HepG2 (cell line): Measurements from ENCODE around the gene HSPA6. TPM values are rescaled to one million over a fixed set of nuclear protein-coding genes. Genes with fewer than 3 reads are reported as not detected.
"Not testable (repeated sequence)": the region's sequence is repeated elsewhere in the genome, so short reads cannot be mapped to it uniquely, and the experiment has no call there.

Experiments used
- ATAC-seq: fragments of 200-7000 bp; cut with Tn5 transposase; 3 replicates; pipeline ENCODE4 v1.9.1; 2020; ENCODE audit warnings: mild to moderate bottlenecking, moderate library complexity
- BruUV-seq: library from RNA; stranded (reverse); fragments of 400-500 nt; replicated peaks from 2 replicates; lab custom pipeline; 2021; lab: Mats Ljungman, UMichigan
- CTCF ChIA-PET: fragments of 300-600 bp; formaldehyde crosslinking; extraction: SDS; loops from one replicate; lab custom pipeline; 2021; ENCODE audit warnings: low total read pairs, inconsistent platforms, low intra/inter-chr PET ratio; lab: Yijun Ruan, JAX
- POLR2A ChIA-PET: fragments of 350-600 bp; sonication (Branson Sonifier 250); formaldehyde crosslinking; loops from one replicate; lab custom pipeline; 2020; ENCODE audit warnings: antibody characterized with exemption, inconsistent platforms; lab: Yijun Ruan, JAX
- DNase-seq: peaks from one replicate; pipeline ENCODE4 v3.0.0-alpha.2; 2015; ENCODE audit warnings: low spot score
- FAIRE-seq: peaks from 3 replicates; lab custom pipeline; 2011; peaks lifted over from hg19 to GRCh38; lab: Jason Lieb, UNC
- H2AFZ ChIP-seq: one replicate; pipeline ENCODE4 v1.6.1; 2011; ENCODE audit warnings: low read length, inconsistent platforms
- H3K27ac ChIP-seq: fragments of 300-600 bp; 3 replicates; pipeline ENCODE4 v1.8.0; 2011; ENCODE audit warnings: mixed run types, mild to moderate bottlenecking, mixed read lengths, low read length, inconsistent platforms; ENCODE audit not compliant: insufficient read depth; ENCODE audit errors: extremely low read length
- H3K27me3 ChIP-seq, 2 experiments: fragments of 200-600 bp in 1 of 2; 2 replicates in 1 of 2; 3 replicates in 1 of 2; pipeline versions ENCODE4 v1.6.0 to v1.8.0; 2011; ENCODE audit warnings: low read length in 2 of 2, mild to moderate bottlenecking in 2 of 2, moderate library complexity in 2 of 2, inconsistent platforms in 1 of 2; ENCODE audit not compliant: insufficient read depth in 2 of 2, control insufficient read depth in 1 of 2
- H3K36me3 ChIP-seq, 2 experiments: fragments of 200-600 bp in 1 of 2; replicated peaks in 1 of 2; 2 replicates in 1 of 2; 3 replicates in 1 of 2; pipeline versions ENCODE4 v1.5.1 to v1.8.0; 2011; ENCODE audit warnings: low read length in 2 of 2, inconsistent platforms in 1 of 2; ENCODE audit not compliant: insufficient read depth in 2 of 2, control insufficient read depth in 1 of 2
- H3K4me1 ChIP-seq: 2 replicates; pipeline ENCODE4 v1.5.1; 2012; ENCODE audit warnings: low read length, inconsistent platforms; ENCODE audit not compliant: insufficient read depth
- H3K4me2 ChIP-seq: 2 replicates; pipeline ENCODE4 v1.6.0; 2011; ENCODE audit warnings: low read depth, low read length, inconsistent platforms
- H3K4me3 ChIP-seq, 3 experiments: fragments of 200-600 bp in 1 of 3; sonication (generic), shearing (Covaris generic) in 1 of 3; replicated peaks in 1 of 3; 2 replicates each; pipeline ENCODE4 v1.5.1; 2011 to 2016; ENCODE audit warnings: low read length in 3 of 3, inconsistent platforms in 2 of 3, low read depth in 2 of 3, mild to moderate bottlenecking in 2 of 3, control low read depth in 1 of 3, mixed read lengths in 1 of 3; ENCODE audit not compliant: insufficient read depth in 1 of 3
- H3K79me2 ChIP-seq: one replicate; pipeline ENCODE4 v1.6.1; 2011; ENCODE audit warnings: low read length, inconsistent platforms; ENCODE audit not compliant: insufficient read depth
- H3K9ac ChIP-seq: 2 replicates; pipeline ENCODE4 v1.6.0; 2011; ENCODE audit warnings: mild to moderate bottlenecking, low read depth, low read length, inconsistent platforms; ENCODE audit not compliant: insufficient read depth
- H3K9me3 ChIP-seq: 2 replicates; pipeline ENCODE4 v1.5.1; 2012; ENCODE audit warnings: mild to moderate bottlenecking, low read length
- H4K20me1 ChIP-seq: 2 replicates; pipeline ENCODE4 v1.6.0; 2011; ENCODE audit warnings: inconsistent platforms, mild to moderate bottlenecking, low read length, moderate library complexity; ENCODE audit not compliant: insufficient read depth
- MTA1 ChIP-seq: sonication (generic); formaldehyde crosslinking; IDR thresholded peaks from 2 replicates; pipeline ENCODE4 v1.4.0; 2020; ENCODE audit warnings: missing genetic modification reagents, mild to moderate bottlenecking, borderline replicate concordance
- NKX3-1 ChIP-seq: sonication (generic); formaldehyde crosslinking; IDR thresholded peaks from 2 replicates; pipeline ENCODE4 v1.5.0; 2020; ENCODE audit warnings: missing genetic modification reagents
- ZNF777 ChIP-seq: sonication (generic); formaldehyde crosslinking; IDR thresholded peaks from 2 replicates; pipeline ENCODE4 v1.4.0; 2020; ENCODE audit warnings: missing genetic modification reagents
- WGBS: methylation state at CpG from one replicate; pipeline ENCODE4 v1.1.6; 2017; ENCODE audit warnings: low lambda C conversion rate; 5-methylcytosine and 5-hydroxymethylcytosine counted together
- in situ Hi-C: cut with HindIII; loops from 2 replicates; pipeline ENCODE4 v1.10.0; 2017; ENCODE audit warnings: low pct_unique_long_range_greater_than_20kb; ENCODE audit not compliant: extremely low pct_ligation_motif_present
- intact Hi-C: fragments of 100-400 bp; cut with micrococcal nuclease; formaldehyde crosslinking; loops from one replicate; pipeline ENCODE4 v1.10.0; 2022; ENCODE audit not compliant: unreplicated experiment
- polyA plus RNA-seq, 8 experiments: library from polyadenylated mRNA; depleted of rRNA in 3 of 8; stranded (reverse) in 7 of 8; unstranded in 1 of 8; fragments of >200 nt; fragmentation: Illumina TruSeq in 4 of 8; extraction: Trizol in 4 of 8; gene quantifications; 2 replicates each; pipeline versions ENCODE4 v1.2.1 to v1.2.3, GENCODE V29; 2011 to 2016; ENCODE audit warnings: low read depth in 4 of 8, missing spikeins in 1 of 8, mixed read lengths in 1 of 8; ENCODE audit not compliant: insufficient read depth in 1 of 8
- total RNA-seq, 5 experiments: library from RNA; depleted of rRNA; stranded (reverse); fragments of >200 nt; fragmentation: Illumina TruSeq; extraction: Trizol; gene quantifications; 2 replicates each; pipeline ENCODE4 v1.2.3, GENCODE V29; 2016; ENCODE audit warnings: low read depth in 1 of 5

HSPA6 gene
- total and polyA plus RNA-seq, 2 of the 13 experiments (the other 11 are each of a cell fraction or from before 2014, with no cell fraction given): 0.07 TPM; not detected in 1

DNA sequence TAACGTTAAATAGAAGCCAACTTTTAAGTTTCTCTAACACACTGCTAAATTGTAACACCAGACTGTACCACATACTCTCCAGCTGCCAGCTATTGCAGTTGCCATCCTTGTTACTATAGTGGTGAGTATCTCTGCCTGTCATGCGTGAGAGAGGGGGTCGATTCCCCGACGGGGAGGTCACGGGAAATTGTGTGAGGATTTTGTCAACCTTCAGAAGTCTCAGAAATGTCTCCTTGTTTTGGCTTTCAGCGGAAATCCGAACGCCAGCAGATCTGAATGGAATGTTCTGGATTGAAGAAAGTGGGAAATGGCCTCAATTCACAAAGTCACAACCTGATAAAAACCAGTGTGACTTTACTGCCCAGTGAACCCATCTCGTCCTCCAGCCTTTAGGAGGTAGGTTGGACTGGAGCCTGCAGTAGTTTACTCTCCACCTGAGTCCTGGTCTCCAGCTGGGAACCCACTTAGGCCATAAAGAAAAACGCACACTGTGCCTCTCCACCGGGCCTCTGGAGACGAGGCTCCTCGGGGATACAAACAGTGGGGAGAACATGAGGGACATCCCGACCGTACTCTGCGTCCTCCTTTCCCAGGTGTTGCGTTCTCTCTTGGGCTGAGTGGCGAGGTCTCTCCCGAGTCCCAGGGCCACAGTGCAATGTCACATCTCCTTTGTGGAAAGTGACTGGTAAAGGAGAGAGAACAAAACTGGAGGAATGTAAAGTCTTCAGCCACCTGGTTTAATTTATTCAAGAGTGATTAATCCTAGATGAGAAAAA, 1.1 kb upstream of the HSPA6 start:
- H3K27me3 ChIP-seq, H3K79me2 ChIP-seq, H3K36me3 ChIP-seq, in situ Hi-C loops, POLR2A ChIA-PET, DNase-seq, H4K20me1 ChIP-seq, CTCF ChIA-PET, H3K4me1 ChIP-seq, H3K9me3 ChIP-seq, intact Hi-C loops, H3K9ac ChIP-seq, H2AFZ ChIP-seq, FAIRE-seq, BruUV-seq, H3K27ac ChIP-seq: not testable (repeated sequence)
- 0 out of 2 replicates have a peak, but pooled peaks have one; percentile 3 for TF ChIP-seq NKX3-1 (CRISPR knock-in tag)
- WGBS: 56% methylated on average over 17 of the region's 20 CpGs
- H3K4me3 ChIP-seq: peak overlapping the region in 2 of 3 experiments; percentile 74 to 79; a peak in 2 of 6 replicates
- peak; percentile 27 for ATAC-seq
- peak overlapping the region; percentile 74 for H3K4me2 ChIP-seq

DNA sequence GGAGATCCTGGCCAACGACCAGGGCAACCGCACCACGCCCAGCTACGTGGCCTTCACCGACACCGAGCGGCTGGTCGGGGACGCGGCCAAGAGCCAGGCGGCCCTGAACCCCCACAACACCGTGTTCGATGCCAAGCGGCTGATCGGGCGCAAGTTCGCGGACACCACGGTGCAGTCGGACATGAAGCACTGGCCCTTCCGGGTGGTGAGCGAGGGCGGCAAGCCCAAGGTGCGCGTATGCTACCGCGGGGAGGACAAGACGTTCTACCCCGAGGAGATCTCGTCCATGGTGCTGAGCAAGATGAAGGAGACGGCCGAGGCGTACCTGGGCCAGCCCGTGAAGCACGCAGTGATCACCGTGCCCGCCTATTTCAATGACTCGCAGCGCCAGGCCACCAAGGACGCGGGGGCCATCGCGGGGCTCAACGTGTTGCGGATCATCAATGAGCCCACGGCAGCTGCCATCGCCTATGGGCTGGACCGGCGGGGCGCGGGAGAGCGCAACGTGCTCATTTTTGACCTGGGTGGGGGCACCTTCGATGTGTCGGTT, 477 bp downstream of the HSPA6 start:
- FAIRE-seq, H3K36me3 ChIP-seq, H3K27me3 ChIP-seq, H3K9ac ChIP-seq, DNase-seq, BruUV-seq, CTCF ChIA-PET, H3K9me3 ChIP-seq, H3K27ac ChIP-seq, H4K20me1 ChIP-seq, H2AFZ ChIP-seq, H3K4me3 ChIP-seq, POLR2A ChIA-PET, in situ Hi-C loops, intact Hi-C loops, H3K4me2 ChIP-seq: not testable (repeated sequence)
- ATAC-seq: peak; percentile 24
- TF ChIP-seq MTA1 (CRISPR knock-in tag): 0 out of 2 replicates have a peak, but pooled peaks have one; percentile 13
- TF ChIP-seq ZNF777 (CRISPR knock-in tag): peak; percentile 65
- TF ChIP-seq, all 625 proteins: peak for 2; not testable (repeated sequence) for 623
- WGBS: 71% methylated on average over 14 of the region's 55 CpGs
- H3K4me1 ChIP-seq, H3K79me2 ChIP-seq: not testable (repeated sequence)

DNA sequence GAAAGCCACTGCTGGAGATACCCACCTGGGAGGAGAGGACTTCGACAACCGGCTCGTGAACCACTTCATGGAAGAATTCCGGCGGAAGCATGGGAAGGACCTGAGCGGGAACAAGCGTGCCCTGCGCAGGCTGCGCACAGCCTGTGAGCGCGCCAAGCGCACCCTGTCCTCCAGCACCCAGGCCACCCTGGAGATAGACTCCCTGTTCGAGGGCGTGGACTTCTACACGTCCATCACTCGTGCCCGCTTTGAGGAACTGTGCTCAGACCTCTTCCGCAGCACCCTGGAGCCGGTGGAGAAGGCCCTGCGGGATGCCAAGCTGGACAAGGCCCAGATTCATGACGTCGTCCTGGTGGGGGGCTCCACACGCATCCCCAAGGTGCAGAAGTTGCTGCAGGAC, 981 bp downstream of the HSPA6 start:
- H3K27ac ChIP-seq, DNase-seq, H2AFZ ChIP-seq, H3K4me3 ChIP-seq, CTCF ChIA-PET, H3K4me2 ChIP-seq, FAIRE-seq, H3K9ac ChIP-seq, H3K4me1 ChIP-seq, BruUV-seq, H3K9me3 ChIP-seq, ATAC-seq, H3K36me3 ChIP-seq, H4K20me1 ChIP-seq, intact Hi-C loops, POLR2A ChIA-PET, H3K27me3 ChIP-seq, H3K79me2 ChIP-seq, in situ Hi-C loops: not testable (repeated sequence)
- WGBS: 89% methylated on average over 12 of the region's 23 CpGs

DNA sequence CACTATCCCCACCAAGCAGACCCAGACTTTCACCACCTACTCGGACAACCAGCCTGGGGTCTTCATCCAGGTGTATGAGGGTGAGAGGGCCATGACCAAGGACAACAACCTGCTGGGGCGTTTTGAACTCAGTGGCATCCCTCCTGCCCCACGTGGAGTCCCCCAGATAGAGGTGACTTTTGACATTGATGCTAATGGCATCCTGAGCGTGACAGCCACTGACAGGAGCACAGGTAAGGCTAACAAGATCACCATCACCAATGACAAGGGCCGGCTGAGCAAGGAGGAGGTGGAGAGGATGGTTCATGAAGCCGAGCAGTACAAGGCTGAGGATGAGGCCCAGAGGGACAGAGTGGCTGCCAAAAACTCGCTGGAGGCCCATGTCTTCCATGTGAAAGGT, 1.6 kb downstream of the HSPA6 start:
- FAIRE-seq, H3K9me3 ChIP-seq, H3K79me2 ChIP-seq, BruUV-seq, H3K9ac ChIP-seq, CTCF ChIA-PET, H3K4me2 ChIP-seq, ATAC-seq, H4K20me1 ChIP-seq, DNase-seq, H3K36me3 ChIP-seq, H3K27me3 ChIP-seq, H3K27ac ChIP-seq, in situ Hi-C loops, H2AFZ ChIP-seq, H3K4me1 ChIP-seq, intact Hi-C loops, POLR2A ChIA-PET, H3K4me3 ChIP-seq: not testable (repeated sequence)
- WGBS: 24% methylated on average over 5 of the region's 7 CpGs
